DMS 273 treated with DMSO at 0.1 percent for 48 hours (cell line): Measurements from ENCODE around the gene TMEM123.

ENCODE experiments used
- DNase-seq: peaks from one replicate; lab custom pipeline; 2025; lab: John Stamatoyannopoulos, UW

Gene TMEM123

GRCh38 chr11:102361086-102362031, 91.2 kb downstream of the TMEM123 start:
- no peak for DNase-seq

GRCh38 chr11:102360681-102361080, 91.9 kb downstream of the TMEM123 start:
- no peak for DNase-seq

- no peak for DNase-seq
These were observed 93.2 kb downstream of the TMEM123 start for GRCh38 chr11:102359372-102359771.

- no peak for DNase-seq
These were observed 95.4 kb downstream of the TMEM123 start for GRCh38 chr11:102357116-102357515.

GRCh38 chr11:102347462-102348370, 104.8 kb downstream of the TMEM123 start:
- no peak for DNase-seq

- DNase-seq, result no peak
These were observed 105.7 kb downstream of the TMEM123 start, which contains the start of gene BIRC2 for GRCh38 chr11:102346748-102347461. BIRC2 (plus strand) TSS chr11:102347214; CDS start chr11:102349855, 2,641 bp downstream.

- no peak for DNase-seq
These were observed 106.2 kb downstream of the TMEM123 start for GRCh38 chr11:102346456-102346747.
